Renal cortex interstitium (tissue), 11 donors: ENCODE data around the gene WDR75. TPM values are rescaled to one million over a fixed set of nuclear protein-coding genes. Genes with fewer than 3 reads are reported as not detected.

ENCODE experiments used
- DNase-seq, 11 donors: peaks; one replicate each; pipeline ENCODE4 v3.0.0-alpha.2; 2013; ENCODE audit warnings: low read depth in 9 of 11, low spot score in 4 of 11; ENCODE audit errors: extremely low read depth in 1 of 11
- polyA plus RNA-seq, 3 donors: library from polyadenylated mRNA; unstranded; fragments of 120-200 nt; gene quantifications; one replicate each; pipeline ENCODE4 v1.2.1, GENCODE V29; 2013; ENCODE audit not compliant: insufficient read length in 3 of 3

WDR75 gene
- polyA plus RNA-seq, 3 donors, result 43.0 to 55.5 (median 48.6) TPM

DNA sequence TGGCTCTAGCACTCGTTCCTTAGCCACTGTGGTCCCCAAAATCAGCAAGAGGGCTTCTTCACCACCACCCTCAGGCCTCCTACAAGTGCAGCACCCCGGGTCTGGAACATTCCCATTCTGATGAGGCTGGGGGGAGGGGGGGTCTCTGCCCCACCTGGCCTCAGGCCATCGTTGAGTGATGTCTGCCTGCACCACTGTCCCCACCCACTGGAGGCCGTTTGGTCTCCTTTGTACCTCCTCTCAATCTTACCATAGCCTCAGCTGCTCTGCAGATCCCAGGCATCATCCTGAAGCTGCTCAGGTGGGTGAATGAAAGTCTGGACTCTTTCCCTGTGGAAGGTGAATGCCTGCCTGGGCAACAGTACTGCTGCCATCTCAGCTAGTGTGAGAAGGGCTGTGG, 42.3 kb downstream of the WDR75 start:
- DNase-seq, result no peak

DNA sequence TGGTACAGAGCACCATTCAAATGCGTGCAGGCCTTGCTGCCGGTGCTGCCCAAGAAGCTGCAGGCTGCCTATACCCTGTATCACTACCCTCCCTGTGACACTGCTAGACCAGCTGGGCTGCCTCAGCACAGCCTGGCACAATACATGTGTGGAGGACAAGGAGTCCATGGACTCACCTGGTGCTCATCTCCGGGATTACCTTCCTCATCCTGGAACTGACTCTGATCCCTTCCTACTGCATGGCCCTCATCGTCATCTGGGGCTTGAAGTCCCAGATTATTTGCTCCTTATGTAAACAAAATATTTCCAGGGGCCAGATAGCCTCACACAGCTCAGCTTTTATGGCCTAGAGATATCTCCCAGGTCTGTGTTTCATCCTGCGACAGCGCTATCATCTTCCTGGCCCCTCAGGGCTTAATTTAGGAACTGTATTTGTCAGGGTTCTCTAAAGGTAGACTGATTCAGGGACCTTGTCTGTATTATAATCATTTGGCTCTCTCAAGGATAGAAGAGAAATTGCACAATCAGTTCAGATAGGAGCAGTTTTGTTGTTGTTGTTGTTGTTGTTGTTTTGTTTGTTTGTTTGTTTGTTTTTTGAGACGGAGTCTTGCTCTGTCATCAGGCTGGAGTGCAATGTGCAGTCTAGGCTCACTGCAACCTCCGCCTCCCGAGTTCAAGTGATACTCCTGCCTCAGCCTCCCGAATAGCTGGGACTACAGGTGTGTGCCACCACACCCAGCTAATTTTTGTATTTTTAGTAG, 42.9 kb downstream of the WDR75 start:
- DNase-seq, result no peak

DNA sequence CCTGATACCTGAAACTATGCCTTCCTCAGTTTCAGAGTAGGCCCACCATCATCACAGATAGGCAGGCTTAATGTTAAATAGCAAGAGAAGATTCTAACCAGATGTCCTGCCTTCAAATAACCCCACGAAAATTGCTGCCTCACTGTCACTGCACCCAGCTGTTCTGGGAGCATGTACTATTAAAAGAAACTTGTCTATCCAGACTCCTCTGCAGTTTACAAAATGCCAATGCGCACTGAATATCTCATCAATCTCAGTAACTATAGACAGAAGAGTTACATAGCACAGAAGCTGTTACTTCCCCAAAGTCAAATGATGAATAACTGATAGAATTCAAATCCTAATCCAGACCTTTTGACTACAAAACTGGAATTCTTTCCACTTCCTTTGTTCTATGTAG, 43.9 kb downstream of the WDR75 start:
- no peak for DNase-seq

DNA sequence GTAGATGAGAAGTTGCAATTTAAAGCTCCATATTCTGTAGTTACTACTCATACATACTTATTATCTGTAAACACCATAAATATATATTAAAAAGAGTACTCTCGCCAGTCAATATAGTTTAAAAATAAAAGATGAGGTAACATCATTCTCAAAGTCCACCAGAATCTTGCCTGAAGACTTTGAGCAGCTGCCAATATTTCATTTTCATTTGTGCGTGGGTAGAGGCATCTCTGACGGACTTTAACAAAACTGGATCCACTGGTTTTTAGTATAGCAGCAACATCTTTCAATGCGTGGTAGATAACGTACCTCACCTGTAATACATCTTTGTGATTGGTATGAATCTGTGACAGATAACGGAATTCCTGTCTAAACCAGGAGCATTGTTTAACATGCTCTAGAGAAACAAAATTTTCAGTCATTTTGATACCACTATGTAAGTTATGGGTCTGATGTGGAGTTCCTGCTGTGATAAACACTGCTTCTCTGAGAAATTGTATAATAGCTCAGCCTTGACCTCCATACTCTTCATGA, 45.0 kb downstream of the WDR75 start:
- DNase-seq, result no peak

DNA sequence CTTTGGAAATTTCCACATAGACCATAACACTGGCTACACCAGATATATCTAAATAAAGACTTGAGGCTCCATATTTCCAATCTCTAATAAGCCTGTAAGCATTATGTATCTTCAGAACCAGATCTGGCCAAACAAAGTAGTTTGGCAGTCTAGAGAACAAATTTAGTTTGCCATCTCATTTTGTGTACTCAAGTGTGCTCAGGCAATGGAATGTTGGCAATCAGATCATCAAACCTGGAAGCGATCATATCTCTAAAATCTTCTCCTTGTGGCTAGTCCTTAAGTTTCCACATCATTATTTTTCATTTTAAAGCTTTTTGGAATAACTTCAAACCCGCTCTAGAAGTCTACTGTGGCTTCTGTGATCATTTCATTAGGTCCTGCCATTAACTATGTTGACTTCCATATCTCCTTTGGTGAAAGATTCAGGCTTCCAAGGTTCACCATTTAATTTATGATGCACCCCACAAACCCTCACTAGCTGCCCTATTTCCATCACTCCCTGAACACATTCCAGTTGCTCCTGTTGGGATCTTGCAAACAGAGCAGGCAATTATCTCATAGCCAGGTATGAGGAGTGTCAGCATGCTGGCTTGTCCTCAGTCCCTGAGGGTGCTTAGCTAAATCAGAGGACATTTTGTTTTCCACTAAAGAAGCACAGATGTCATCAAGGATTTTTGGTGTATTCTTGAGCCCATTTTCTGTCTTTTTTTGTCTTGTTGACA, 46.2 kb downstream of the WDR75 start:
- no peak for DNase-seq

DNA sequence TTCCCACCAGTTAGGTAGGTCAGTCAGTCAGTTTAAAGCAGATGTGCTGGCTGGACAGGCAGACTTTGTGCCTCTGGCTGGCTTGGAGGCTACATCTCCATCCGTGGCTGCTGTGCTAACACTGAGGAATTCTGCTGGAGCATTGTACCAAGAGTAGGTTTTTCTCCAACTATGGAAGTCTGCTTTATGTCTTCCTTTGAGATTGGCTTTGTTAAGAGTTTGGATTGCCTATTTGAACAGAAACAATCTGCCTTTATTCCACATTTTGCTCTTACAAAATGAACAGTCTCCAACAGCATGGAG, 46.7 kb downstream of the WDR75 start:
- no peak for DNase-seq

DNA sequence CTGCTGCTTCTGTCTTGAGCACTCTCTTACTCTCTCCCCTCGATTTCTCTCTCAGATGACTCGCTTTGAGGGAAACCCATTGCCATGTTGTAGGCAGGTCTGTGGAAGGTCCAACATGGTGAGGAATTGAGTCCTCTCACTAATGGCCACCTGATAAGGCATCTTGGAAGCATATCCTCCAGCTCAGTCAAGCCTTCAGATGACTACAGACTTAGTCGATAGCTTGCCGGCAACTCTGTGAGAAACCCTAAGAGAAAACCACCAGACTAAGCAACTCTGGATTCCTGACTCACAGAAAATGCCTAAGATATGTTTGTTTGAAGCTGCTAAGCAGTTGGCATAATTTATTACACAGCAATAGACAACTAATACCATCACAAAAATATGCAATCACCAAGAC, 51.2 kb downstream of the WDR75 start:
- no peak for DNase-seq

DNA sequence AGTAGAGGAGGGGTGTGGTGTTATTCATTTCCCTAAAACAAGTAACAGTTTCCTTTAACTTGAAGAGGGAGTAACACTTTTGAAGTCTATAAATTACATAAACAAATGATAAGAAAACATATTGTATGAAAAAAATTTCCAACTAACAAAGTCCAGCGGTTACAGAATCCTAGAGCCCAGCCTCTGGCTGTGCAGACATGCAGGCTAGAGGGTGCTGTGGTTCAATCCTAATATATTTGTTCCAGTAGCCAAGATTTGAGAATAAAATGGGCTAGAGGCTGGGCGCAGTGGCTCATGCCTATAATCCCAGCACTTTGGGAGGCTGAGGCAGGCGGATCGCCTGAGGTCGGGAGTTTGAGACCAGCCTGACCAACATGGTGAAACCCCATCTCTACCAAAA, 56.9 kb downstream of the WDR75 start:
- no peak for DNase-seq

DNA sequence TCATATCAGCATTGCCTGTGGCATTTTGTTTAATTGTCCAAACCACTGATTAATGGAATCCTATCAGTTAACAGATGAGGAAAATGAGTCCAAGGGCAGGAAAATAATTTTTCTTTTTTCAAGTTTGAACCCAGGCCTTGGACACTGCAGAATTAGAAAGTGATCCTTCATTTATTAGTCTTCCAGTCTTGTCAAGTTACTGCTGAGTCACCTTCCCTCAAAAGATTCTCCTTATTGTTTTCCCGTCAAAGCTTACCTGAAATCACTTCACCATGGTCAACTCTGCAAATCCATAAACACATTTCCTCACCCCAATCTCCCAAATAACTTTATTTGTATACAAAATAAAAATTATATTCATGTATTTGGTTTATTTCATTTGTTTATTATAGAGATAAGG, 57.9 kb downstream of the WDR75 start:
- DNase-seq, result no peak

DNA sequence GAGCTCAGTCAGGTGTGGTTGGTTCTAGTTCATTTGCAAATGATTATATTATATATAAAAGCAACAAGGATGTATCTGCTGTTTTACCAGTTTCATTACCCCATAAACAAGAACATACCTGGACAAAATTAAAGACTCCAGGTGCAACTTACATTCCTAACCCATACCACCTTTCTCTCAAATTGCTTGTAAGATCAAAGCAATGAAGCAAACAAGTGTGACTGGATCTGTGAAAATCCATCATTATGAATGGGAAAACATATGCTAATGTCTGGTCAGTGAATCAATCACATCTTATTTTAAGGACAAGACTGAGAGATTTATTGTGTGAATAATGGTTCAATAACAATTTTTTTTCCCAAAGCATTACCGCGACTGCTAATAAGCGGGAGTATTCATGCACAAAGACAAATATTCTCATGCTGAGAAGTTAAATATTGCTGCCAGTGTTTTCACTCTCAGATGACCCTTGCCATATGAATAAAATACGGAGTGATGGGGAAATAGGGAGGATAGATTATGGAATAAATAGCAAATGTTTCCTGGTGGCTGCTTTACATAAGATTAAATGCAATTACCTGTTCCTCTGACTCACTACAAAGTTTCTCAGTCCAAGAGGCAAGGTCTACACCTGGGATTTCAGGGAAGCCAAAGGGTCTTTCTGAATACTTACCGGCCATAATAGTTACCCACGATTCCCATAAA, 59.3 kb downstream of the WDR75 start:
- DNase-seq, result no peak

DNA sequence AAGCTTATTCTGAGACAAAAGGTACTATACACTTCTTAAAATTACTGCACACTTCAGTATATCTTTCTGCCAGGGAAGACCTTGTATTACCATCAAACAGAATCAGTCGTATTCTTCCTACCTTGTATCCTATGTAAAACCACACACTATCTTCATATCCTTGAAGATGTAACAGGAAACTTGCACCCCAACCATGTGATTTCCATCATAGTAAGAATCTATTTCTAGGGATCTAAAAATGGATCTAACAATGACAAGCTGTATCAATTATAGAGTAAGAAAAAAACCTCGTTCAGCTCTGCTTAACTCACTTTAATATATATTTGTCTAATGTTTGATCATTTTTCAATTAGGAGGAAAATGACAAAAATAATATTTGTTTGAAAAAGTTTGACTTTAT, 60.2 kb downstream of the WDR75 start:
- no peak for DNase-seq

DNA sequence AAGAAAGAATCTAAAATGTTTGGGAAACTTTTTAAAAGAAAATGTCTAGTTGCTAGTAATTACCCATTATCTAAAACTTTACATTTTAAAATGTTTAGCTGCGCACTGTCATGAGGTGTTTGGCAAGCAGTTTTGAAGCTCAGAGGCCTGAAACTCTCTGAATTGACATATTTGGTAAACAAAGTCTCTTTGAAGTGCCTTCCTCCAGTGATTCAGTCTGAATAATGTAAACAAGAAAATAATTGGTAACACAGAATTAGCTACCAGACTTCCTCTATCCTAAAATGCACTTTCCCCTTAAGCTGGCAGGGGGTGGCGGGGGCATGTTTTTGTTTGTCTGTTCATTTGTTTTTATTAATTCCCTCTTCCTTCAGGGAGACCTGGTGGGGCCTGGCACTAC, 61.4 kb downstream of the WDR75 start:
- DNase-seq, result no peak

DNA sequence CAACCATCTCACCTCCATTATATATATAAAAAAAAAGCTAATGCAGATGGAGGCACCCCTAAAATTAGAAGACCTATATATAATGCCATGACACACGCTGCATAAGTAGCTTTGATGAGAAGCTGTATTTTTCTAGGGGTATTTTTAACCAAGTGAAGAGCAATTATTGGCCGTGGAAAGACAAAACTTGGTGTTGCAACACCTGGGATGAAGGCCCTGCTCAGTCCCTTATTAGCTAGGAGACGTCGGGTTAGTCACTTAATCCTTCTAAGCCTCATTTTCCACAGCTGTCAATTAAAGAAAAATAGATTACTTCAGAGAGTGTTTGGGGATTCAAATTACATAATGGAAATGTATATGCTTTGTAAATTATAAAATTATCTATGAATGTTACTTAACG, 63.0 kb downstream of the WDR75 start:
- DNase-seq, result no peak

DNA sequence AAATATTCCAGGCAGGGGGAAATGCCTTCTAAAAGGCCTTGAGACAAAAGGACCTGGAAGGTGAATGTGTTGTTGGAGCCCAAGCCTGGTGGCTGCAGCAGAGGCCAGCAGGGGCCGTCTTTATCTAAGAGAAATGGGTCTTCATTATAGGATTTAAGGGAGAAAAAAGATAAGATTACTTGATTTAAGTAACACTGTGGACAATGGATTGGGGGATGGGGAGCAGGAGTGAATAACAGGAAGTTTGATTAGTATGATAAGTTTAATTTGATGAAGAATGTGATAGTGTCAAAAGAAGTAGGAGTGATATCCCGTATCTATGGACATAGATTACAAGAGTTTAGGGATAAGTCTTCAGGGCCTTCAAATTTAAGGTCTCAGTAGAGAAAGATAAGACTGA, 64.2 kb downstream of the WDR75 start:
- no peak for DNase-seq

DNA sequence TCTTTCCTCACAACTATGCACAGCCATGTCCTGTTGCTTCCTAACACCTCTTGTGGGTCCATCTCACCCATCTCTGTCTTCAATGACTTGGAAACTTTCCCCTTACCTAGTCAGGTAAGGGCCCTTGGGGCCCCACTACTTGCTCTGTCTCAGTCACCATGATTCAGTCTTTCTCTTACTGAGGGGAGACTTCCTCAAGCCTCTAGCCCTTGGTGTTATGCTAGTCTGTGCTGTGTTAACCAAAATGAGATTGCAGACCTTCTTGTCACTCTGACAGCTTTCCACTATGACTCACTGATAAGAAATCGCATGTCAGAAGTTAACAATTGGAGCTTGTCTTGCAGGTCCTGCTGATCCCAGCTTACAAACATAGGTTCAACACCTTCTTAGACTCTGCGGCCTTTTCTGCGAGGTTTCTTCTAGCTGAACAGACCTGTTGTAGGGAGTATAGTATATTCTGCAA, 65.3 kb downstream of the WDR75 start:
- DNase-seq, result no peak

DNA sequence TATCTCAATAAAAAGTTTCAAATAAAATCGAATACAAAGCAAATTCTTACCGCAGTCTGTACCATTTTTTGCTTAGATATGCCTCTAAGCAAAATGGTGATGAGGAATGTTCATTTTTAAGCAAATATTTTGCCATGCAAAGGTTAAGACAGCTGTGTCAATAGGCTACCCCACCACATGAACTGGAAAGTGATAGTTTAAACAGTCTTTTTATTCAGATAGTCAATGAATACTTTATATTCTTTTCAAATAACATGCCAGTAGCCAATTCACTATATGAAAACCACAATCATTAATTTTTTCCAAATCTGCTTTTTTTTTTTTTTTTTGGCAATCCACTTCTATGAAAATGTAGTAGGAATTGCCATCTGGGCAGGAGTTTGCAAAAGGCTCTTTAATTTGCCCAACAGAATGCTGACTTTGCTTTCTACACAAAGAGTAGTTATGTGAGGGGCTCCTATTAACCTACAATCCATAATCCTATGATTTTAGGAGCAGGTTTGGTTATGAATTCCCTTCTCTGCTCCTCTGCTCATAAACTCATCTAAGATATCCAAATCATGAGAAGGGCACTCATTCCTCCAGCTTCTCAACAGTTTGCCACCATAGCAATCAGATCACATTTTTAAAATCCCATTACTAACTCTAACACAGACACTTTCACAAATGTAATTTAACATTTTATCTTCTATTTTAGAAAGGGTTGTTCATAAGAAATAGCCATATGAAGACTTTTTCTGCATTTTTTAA, 70.1 kb downstream of the WDR75 start:
- no peak for DNase-seq

DNA sequence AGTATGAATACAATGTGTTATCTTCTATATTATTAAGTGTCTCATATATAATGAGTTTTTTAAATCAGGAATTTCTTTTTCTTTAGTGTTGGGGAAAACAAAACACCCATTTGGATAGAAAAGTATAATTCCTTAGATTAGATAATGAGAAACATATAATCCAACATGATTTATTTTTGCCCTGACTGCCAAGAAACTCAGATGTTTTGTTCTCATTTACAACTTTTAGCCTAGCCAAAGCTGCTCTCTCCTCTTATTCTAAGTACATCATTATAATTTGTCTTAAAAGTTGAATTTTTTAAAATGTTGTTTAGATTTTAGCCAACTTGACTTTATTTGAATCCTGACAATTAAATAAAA, 70.7 kb downstream of the WDR75 start:
- no peak for DNase-seq

DNA sequence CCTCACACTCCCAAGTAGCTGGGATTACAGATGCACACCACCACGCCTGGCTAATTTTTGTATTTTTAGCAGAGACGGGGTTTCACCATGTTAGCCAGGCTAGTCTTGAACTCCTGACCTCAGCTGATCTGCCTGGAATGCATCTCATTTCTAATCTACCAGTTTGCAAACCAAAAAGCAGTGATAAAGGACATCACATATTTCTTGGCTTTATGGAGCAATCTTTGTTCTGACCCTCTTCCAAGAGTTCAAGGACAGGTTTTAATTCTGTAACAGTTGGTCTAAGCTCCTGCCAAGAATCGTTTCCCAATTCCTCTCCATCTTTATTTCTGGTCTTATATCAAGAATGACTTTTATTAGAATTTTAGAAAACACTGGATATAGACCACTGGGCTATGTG, 71.6 kb downstream of the WDR75 start:
- DNase-seq, result no peak

DNA sequence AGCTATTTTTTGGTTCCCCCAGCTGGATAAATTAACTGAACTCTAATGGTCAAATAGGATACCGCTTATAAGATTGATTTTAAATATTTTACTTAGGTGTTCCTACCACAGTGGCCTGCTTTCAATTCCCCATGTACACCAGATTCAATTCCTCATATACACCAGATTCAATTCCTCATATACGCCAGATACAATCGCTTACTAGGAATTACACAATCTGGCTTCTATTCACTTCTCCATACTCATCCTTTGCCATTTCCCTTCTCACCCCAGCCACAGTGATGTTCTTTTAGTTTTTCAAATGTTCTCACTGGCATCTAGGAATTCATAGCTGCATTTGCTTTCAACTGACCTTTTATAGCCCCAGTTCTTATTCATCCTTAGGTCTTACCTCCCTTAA, 72.8 kb downstream of the WDR75 start:
- DNase-seq, result no peak

DNA sequence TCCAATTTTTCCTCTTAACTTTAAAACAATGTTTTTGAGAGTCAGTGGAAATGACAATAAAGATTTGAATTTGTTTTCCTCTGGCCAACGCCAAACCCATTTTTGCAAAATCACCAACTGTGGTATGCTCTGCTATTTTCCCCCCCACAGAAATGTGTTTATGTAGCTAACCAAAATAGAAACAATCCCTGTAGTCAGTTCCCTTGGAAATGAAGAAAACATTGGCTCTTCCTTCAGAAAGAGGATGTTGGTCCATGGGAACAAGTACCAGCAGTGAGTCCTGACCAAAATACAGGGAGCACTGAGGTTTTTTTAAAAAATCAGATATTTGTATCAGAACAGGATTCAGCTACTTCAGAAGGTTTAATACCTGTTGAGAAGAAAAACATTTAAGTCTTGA, 74.0 kb downstream of the WDR75 start:
- DNase-seq, result no peak
